Measurements from ENCODE around the gene ATR.

The ATR gene

GRCh38 chr3:142507241-142507640, 71.3 kb downstream of the ATR start:
- no peak for DNase-seq

- DNase-seq: no peak
Measured at GRCh38 chr3:142502187-142502985, 76.1 kb downstream of the ATR start.

- no peak for DNase-seq
Measured at GRCh38 chr3:142501004-142501926, 77.3 kb downstream of the ATR start.

- no peak for DNase-seq
Measured at GRCh38 chr3:142500211-142500610, 78.3 kb downstream of the ATR start.

- DNase-seq: peak; percentile 11
Measured at GRCh38 chr3:142498397-142499180, 79.9 kb downstream of the ATR start.

- no peak for DNase-seq
Measured at GRCh38 chr3:142497729-142498128, 80.8 kb downstream of the ATR start.

- DNase-seq: no peak
Measured at GRCh38 chr3:142495103-142495502, 83.4 kb downstream of the ATR start.

- DNase-seq: no peak
Measured at GRCh38 chr3:142492184-142492583, 86.3 kb downstream of the ATR start.

- DNase-seq: no peak
Measured at GRCh38 chr3:142489572-142490323, 88.8 kb downstream of the ATR start.

- DNase-seq: no peak
Measured at GRCh38 chr3:142484912-142485435, 93.6 kb downstream of the ATR start.

GRCh38 chr3:142481196-142481595, 97.3 kb downstream of the ATR start:
- no peak for DNase-seq

- no peak for DNase-seq
Measured at GRCh38 chr3:142470826-142471225, 107.7 kb downstream of the ATR start.

GRCh38 chr3:142468456-142468855, 110.1 kb downstream of the ATR start:
- no peak for DNase-seq

- no peak for DNase-seq
Measured at GRCh38 chr3:142467768-142468167, 110.8 kb downstream of the ATR start.

GRCh38 chr3:142460689-142461088, 117.8 kb downstream of the ATR start:
- no peak for DNase-seq

- no peak for DNase-seq
Measured at GRCh38 chr3:142459929-142460328, 118.6 kb downstream of the ATR start.

- no peak for DNase-seq
Measured at GRCh38 chr3:142459096-142459495, 119.4 kb downstream of the ATR start.

GRCh38 chr3:142450881-142451280, 127.7 kb downstream of the ATR start:
- no peak for DNase-seq

- no peak for DNase-seq
Measured at GRCh38 chr3:142450189-142450588, 128.3 kb downstream of the ATR start.

- DNase-seq: peak; percentile 95
Measured at GRCh38 chr3:142447852-142448823, 130.4 kb downstream of the ATR start, which contains the start of gene XRN1. TSS of gene XRN1 (minus strand) at chr3:142448037. CDS start at chr3:142447944, 93 bp downstream.
